ENCODE results near the gene KCNJ9. TPM values are rescaled to one million over a fixed set of nuclear protein-coding genes. Genes with fewer than 3 reads are reported as not detected.

Gene KCNJ9
- total RNA-seq, 1 experiment from 2014 or later = 0.05 TPM

- TF ChIP-seq REST (IDR thresholded peaks at IDR 0.05; ENCODE audit: low read depth) = no peak
- TF ChIP-seq ATF3 (IDR thresholded peaks at IDR 0.05) = no peak
These were observed 36.4 kb downstream of the KCNJ9 start (continued) for GRCh38 chr1:160117709-160118183.

- DNase-seq (ENCODE audit: low read depth, low spot score) (no peak), ATAC-seq (no peak)
- Histone ChIP-seq H3K9ac (ENCODE audit: low read length) (no peak overlapping the region), H3K9me3 (ENCODE audit: control insufficient read depth in 1 of 2, insufficient read depth in 1 of 2, low read depth in 1 of 2, low read length in 2 of 2) (no peaks in the 10 kb centered on the region), H3K9me2 (ENCODE audit: insufficient read depth) (no peaks in the 10 kb centered on the region), H3K4me3 (replicated peaks in 1 of 2; ENCODE audit: low read depth in 1 of 2, low read length in 2 of 2) (no peak overlapping the region), H3K27me3 (ENCODE audit: insufficient read depth, low read length) (no peaks in the 10 kb centered on the region), H3K36me3 (ENCODE audit: control insufficient read depth in 1 of 2, insufficient read depth in 2 of 2, low read length in 2 of 2) (no peaks in the 10 kb centered on the region), H3K4me2 (ENCODE audit: low read length) (no peak overlapping the region), H3K4me1 (ENCODE audit: control insufficient read depth in 1 of 2, insufficient read depth in 2 of 2, low read length in 2 of 2) (peaks cover 0 to 5% of the 10 kb centered on the region in 2 experiments; a peak in 2 of 4 replicates), H3K79me2 (ENCODE audit: insufficient read depth, low read length) (no peaks in the 10 kb centered on the region), H3K27ac (ENCODE audit: low read depth, low read length) (no peak overlapping the region), H2AFZ (ENCODE audit: low read depth, low read length, poor library complexity, severe bottlenecking) (no peak overlapping the region), H4K20me1 (ENCODE audit: insufficient read depth) (no peaks in the 10 kb centered on the region)
- no TSS peak for BruUV-seq (replicated peaks)
- TF ChIP-seq ZFX (IDR thresholded peaks at IDR 0.05) = no peak
- no peak for TF ChIP-seq EZH2phosphoT487 (IDR thresholded peaks at IDR 0.05; ENCODE audit: borderline replicate concordance)
- no peak for TF ChIP-seq SIN3A (IDR thresholded peaks at IDR 0.05; ENCODE audit: low read depth)
- CTCF ChIA-PET = no interaction called here
- POLR2A ChIA-PET = no interaction called here
- RAD21 ChIA-PET (ENCODE audit: low non-redundant PET in 1 of 2, low total read pairs in 2 of 2, uncharacterized antibody in 2 of 2, unreplicated experiment in 2 of 2) = no interaction called here
- intact Hi-C loops (cut with micrococcal nuclease) = no loop called here
These were observed 37.6 kb downstream of the KCNJ9 start for GRCh38 chr1:160118928-160119327.
